GM12891 (cell line): ENCODE results near the gene DGCR2.
"Not testable (repeated sequence)": the region's sequence is repeated elsewhere in the genome, so short reads cannot be mapped to it uniquely, and the experiment has no call there.

ENCODE experiments used
- DNase-seq: peaks from one replicate; pipeline ENCODE4 v3.0.0; 2011; ENCODE audit warnings: low spot score; ENCODE audit not compliant: insufficient read length
- FAIRE-seq: peaks from 2 replicates; lab custom pipeline; 2011; peaks lifted over from hg19 to GRCh38; lab: Jason Lieb, UNC
- PAX5 ChIP-seq: IDR thresholded peaks from 2 replicates; pipeline ENCODE4 v1.6.1; 2011; ENCODE audit warnings: low read length, moderate library complexity, mild to moderate bottlenecking; ENCODE audit not compliant: insufficient read depth, severe bottlenecking
- POLR2A ChIP-seq: IDR thresholded peaks from 2 replicates; pipeline ENCODE4 v1.6.1; 2011; ENCODE audit warnings: low read depth, low read length, control low read depth
- POLR2AphosphoS5 ChIP-seq: IDR thresholded peaks from 2 replicates; pipeline ENCODE4 v1.6.1; 2011; ENCODE audit warnings: low read depth, low read length, control low read depth
- POU2F2 ChIP-seq: IDR thresholded peaks from 2 replicates; pipeline ENCODE4 v1.6.1; 2011; ENCODE audit warnings: low read depth, mild to moderate bottlenecking, control low read depth, low read length, moderate library complexity
- SPI1 ChIP-seq: IDR thresholded peaks from 2 replicates; pipeline ENCODE4 v1.6.1; 2011; ENCODE audit warnings: low read depth, low read length, control low read depth
- TAF1 ChIP-seq: IDR thresholded peaks from 2 replicates; pipeline ENCODE4 v1.6.1; 2011; ENCODE audit warnings: low read depth, low read length, control low read depth

The DGCR2 gene

GRCh38 chr22:19022755-19023154, 99.5 kb downstream of the DGCR2 start:
- DNase-seq (no peak), FAIRE-seq (no peak)
- no peak for TF ChIP-seq PAX5
- TF ChIP-seq POLR2A, result no peak
- no peak for TF ChIP-seq POU2F2
- TF ChIP-seq POLR2AphosphoS5, result no peak
- no peak for TF ChIP-seq SPI1
- TF ChIP-seq TAF1, result no peak

GRCh38 chr22:19019679-19020032, 102.6 kb downstream of the DGCR2 start:
- FAIRE-seq, result no peak
- no peak for DNase-seq
- no peak for TF ChIP-seq TAF1

- DNase-seq, result no peak
- no peak for FAIRE-seq
- TF ChIP-seq SPI1 (no peak), TAF1 (no peak), POU2F2 (no peak), PAX5 (no peak), POLR2A (no peak), POLR2AphosphoS5 (no peak)
Observed at GRCh38 chr22:19019029-19019678, 103.1 kb downstream of the DGCR2 start.

- TF ChIP-seq PAX5, result no peak
- no peak for TF ChIP-seq POU2F2
- no peak for TF ChIP-seq SPI1
- TF ChIP-seq POLR2AphosphoS5, result no peak
- TF ChIP-seq POLR2A, result no peak
- TF ChIP-seq TAF1, result no peak
- DNase-seq (no peak), FAIRE-seq (no peak)
Observed at GRCh38 chr22:19018256-19018655, 104.0 kb downstream of the DGCR2 start.

- DNase-seq (no peak), FAIRE-seq (no peak)
- TF ChIP-seq PAX5 (no peak), POLR2A (no peak), SPI1 (no peak), POU2F2 (no peak), TAF1 (no peak), POLR2AphosphoS5 (no peak)
Observed at GRCh38 chr22:19016081-19016766, 106.0 kb downstream of the DGCR2 start.

- no peak for FAIRE-seq
- TF ChIP-seq PAX5, result no peak
- no peak for TF ChIP-seq POLR2AphosphoS5
- no peak for TF ChIP-seq POLR2A
- no peak for TF ChIP-seq POU2F2
- no peak for TF ChIP-seq TAF1
- no peak for DNase-seq
Observed at GRCh38 chr22:19014886-19015285, 107.3 kb downstream of the DGCR2 start.

GRCh38 chr22:19013881-19014598, 108.2 kb downstream of the DGCR2 start:
- DNase-seq, FAIRE-seq: not testable (repeated sequence)

GRCh38 chr22:19013411-19013810, 108.8 kb downstream of the DGCR2 start:
- DNase-seq, FAIRE-seq: not testable (repeated sequence)

GRCh38 chr22:19012308-19012986, 109.8 kb downstream of the DGCR2 start:
- FAIRE-seq (no peak), DNase-seq (no peak)
- TF ChIP-seq POLR2AphosphoS5, result no peak
- TF ChIP-seq SPI1, result no peak
- no peak for TF ChIP-seq PAX5
- TF ChIP-seq POLR2A, result no peak
- TF ChIP-seq POU2F2, result no peak
- TF ChIP-seq TAF1, result no peak

GRCh38 chr22:19011611-19012010, 110.6 kb downstream of the DGCR2 start:
- not testable (repeated sequence) for FAIRE-seq, DNase-seq

- TF ChIP-seq POLR2AphosphoS5 (no peak), PAX5 (no peak), TAF1 (no peak), POU2F2 (no peak), POLR2A (no peak), SPI1 (no peak)
- FAIRE-seq, result no peak
- DNase-seq, result no peak
Observed at GRCh38 chr22:19011075-19011474, 111.1 kb downstream of the DGCR2 start.
